HG03280 (cell line): ENCODE measurements around the gene H6PD.

Source experiments
- ATAC-seq: cut with Tn5 transposase; IDR thresholded peaks from one replicate; pipeline ENCODE4 v1.9.1; 2021; ENCODE audit warnings: mild to moderate bottlenecking, moderate library complexity; ENCODE audit not compliant: unreplicated experiment

H6PD gene

DNA sequence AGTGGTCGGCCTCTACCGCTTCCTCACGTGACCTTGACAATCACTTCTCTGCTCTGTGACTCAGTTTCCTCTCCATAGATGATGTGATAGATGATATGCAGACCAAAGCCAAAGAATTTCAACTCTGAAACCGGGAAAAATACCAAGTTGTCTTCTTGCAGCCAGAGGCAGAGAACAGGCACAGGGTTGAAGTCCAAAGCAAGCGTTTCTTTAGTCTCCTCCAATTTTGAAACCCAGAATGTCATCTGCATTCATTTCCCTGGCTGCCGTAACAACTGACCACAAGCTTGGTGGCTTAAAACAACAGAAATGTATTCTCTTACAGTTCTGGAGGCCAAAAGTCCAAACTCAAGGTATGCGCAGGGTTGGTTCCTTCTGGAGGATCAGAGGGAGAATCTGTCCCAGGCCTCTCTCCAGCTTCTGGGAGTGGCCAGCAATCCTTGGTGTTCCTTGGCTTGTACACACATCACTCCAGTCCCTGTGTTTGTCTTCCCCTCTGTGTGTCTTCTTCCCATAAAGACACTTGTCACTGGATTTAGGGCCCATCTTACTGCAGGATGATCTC, 30.3 kb upstream of the H6PD start:
- ATAC-seq, result no peak

DNA sequence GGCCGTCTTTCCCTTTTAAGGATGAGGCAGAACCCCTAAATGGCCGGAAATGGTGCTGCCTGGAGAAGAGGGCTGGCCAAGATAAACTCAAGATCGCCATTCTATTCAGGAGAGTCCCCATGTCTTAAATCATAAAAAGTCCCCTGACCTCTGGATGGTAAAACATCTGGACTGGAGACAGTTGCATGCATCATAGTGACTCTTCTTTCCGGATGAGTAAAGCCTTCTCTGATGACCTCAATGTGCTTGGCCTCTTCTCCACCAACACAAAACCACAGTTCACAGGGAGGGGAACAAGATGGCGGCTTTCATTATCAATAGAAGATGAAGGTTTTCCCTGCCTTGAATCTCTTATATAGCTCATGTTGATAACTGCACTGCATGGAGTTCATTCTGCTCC, 27.5 kb upstream of the H6PD start:
- ATAC-seq, result no peak

- no peak for ATAC-seq
Observed at GRCh38 chr1:9207715-9208114, 26.9 kb upstream of the H6PD start.

- ATAC-seq, result no peak
Observed at GRCh38 chr1:9211291-9211811, 23.2 kb upstream of the H6PD start.

GRCh38 chr1:9212735-9213134, 21.8 kb upstream of the H6PD start:
- ATAC-seq, result no peak

- ATAC-seq, result no peak
Observed at GRCh38 chr1:9213956-9214355, 20.6 kb upstream of the H6PD start.

DNA sequence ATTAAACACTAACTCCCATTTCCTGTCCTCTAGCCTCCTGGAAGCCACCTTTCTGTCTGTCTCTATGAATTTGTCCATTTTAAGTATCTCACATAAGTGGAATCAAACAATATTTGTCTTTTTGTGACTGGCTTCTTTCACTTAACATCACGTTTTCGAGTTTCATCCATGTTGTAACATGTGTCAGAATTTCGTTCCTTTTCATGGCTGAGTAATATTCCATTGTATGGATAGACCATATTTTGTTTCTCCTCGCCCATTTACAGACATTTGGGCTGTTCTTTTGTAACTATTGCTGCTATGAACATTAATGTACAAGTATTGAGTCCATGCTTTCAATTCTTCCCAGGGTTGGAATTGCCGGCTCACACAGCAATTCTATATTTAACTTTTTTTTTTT, 15.7 kb upstream of the H6PD start:
- no peak for ATAC-seq

GRCh38 chr1:9222846-9223625, 11.5 kb upstream of the H6PD start:
- no peak for ATAC-seq

DNA sequence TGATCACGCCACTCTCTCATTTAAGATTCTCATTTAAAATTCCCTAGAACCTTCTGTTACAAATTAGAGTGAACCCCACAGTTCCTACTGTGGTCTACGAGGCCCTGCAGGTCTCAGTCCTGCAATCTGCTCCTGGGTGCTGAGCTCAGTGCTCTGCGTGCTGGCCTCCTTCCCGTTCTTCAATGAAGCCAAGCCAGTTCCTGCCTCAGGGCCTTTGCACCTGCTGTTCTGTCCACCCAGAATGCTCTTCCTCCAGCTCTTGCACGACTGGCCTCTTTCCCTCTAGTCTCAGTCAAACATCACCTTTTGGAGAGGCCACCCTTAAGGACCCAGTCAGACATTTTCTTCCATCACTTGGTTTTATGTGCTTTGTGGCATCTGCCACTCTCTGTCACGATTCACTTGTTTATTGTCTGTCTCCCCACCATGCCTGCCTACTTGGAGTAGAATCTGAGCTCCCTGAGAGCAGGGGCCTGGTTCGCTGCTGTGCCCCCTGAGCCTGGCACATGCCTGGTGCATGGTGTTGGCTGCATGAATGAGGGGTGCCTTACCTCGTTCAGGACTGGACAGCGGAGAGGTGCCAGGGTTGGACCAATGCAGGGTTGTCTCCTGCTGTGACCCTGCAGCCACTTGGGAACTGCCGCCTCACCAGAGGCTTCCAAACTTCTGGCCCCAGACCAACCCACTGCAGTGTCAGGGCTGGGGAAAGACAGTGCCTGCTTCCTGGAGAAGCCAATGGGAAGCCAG, 9.7 kb upstream of the H6PD start:
- ATAC-seq, result no peak

DNA sequence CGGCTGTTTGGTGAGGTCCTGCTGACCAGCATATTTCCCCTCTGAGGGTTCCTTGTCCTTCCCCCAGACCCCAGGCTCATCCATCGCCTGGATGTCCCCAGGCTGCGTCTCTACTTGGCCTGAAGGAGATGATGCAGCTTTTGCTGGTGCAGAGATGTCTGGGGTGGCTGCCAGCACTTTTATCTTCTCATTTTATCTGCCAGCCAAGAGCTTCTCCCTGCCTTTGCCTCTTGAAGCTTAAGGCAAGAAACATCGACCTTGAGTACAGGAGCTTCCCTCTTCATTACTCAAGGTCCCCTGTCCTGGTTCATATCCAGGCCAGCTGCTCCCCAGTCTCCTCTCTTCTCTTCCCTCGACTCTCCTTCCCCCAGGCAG, 9.2 kb upstream of the H6PD start:
- ATAC-seq, result no peak

DNA sequence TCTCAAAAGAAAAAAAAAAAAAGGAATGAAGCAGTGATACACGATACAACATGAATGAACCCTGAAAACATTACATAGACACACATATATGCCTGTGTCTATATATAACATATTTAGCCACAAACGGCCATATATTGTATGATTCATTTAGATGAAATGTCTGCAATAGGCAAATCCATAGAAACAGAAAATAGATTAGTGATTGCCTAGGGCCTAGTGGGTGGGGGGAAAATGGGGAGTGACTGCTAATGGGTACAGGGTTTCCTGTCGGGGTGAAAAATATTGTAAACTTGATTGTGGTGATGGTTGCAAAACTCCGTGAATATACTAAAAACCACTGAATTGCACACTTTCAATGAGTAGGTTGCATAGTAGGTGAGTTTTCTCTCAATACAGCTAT, 6.0 kb upstream of the H6PD start:
- no peak for ATAC-seq

GRCh38 chr1:9229549-9229948, 5.0 kb upstream of the H6PD start:
- no peak for ATAC-seq

GRCh38 chr1:9230869-9231533, 3.6 kb upstream of the H6PD start:
- ATAC-seq, result no peak

DNA sequence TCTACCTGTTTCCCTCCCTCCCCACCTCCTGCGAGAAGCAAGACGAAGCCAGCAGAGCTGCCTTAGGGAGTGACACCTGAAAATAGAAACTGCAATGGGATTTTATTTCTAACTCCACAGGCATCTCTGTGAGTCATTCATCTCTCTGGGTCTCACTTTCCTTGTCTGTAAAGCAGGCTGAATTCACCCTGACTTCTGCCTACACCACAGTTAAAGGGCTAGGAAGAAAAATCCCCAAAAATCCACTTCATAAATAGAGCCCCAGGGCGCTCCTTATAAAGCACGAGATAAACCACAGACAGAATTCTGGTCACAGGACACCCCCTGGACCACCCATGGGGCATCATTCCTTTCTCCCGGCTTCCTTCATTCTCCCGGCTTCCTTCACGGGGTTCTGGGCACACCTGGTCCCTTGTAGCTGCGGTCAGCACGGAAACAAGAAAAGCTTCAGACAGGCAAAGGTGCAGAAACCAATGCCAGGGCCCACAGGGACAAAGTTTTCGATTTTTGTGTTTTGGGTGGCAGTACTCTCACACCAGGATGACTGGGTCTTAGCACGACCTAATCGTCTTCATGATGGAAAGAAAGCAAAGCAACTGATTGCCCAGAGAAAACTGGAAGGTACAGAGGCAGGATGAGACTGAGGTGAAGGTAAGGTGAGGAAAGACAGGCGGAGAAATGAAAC, 2.8 kb upstream of the H6PD start:
- no peak for ATAC-seq

GRCh38 chr1:9233241-9233941, 1.2 kb upstream of the H6PD start:
- no peak for ATAC-seq

- no peak for ATAC-seq
Observed at GRCh38 chr1:9233942-9234222, 692 bp upstream of the H6PD start.

GRCh38 chr1:9235096-9235459, 504 bp downstream of the H6PD start:
- ATAC-seq, result no peak

- ATAC-seq, result no peak
Observed at GRCh38 chr1:9235560-9235959, 986 bp downstream of the H6PD start.

GRCh38 chr1:9238134-9238533, 3.6 kb downstream of the H6PD start:
- ATAC-seq, result no peak

DNA sequence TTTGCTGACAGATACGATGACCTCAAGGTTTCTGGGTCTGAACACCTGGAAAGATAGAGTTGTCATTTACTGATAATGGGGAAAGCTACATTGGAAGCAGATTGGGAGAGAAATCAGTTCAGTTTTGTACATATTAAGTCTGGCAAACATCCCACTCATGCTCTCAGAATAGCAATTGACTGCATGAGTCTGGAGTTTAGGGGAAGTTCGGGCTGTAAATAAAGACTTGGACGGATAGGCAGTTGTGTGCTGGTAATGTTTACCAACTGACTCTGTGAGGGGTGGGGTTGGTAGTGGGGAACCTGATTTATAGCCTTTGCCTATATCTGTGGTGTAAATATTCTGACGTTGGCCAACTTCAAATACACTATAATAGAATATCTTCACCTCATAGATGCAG, 4.0 kb downstream of the H6PD start:
- no peak for ATAC-seq
